ENCODE data around the gene EIF2AK3. TPM values are rescaled to one million over a fixed set of nuclear protein-coding genes. Genes with fewer than 3 reads are reported as not detected.
A peak's percentile ranks its signal among the peaks of the same experiment; 100 is the strongest.
"Not testable (repeated sequence)": the region's sequence is repeated elsewhere in the genome, so short reads cannot be mapped to it uniquely, and the experiment has no call there.

EIF2AK3 gene
- total RNA-seq, 1 donor from 2014 or later: 18.5 TPM

DNA sequence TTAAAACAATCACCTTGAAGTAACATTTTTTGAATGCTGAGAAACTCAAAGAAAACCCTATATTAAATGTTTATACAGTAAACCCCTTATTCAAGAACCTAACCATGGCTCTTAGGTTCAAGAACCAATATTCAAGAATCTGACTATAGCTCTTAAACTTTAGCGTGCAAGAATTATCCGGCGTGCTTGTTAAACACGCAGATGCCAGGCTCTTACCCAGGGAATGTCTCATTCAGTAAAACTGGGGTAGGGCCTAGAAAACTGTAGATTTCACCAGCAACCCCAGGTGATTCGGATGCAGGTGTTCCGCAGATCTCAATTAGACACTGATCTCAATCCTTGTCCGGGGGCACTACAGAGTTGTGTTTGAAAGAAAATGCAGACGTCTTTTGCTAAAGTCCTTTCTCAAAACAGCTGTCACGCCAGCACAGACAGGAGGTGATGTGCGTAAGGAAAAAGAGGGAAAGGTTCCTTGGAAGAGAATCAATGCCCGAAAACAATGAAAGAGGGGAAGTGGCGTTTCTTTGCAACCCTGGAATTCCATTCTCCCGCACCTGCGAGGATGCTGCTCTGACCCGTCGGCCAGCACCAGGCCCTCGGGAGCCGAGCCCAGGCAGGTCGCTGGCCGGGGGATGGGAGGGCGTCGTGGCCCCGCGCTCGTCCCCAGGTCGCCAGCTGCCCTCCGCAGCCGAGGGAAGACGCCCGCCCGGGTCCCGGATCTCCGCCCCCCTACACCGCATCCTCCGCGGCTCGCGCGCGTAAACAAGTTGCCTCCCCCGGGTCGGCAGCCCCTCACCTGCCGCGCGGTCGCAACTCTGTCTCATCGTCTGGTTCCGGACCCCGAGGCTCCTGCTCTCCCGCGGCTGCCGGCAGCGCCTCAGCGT is 851 bp downstream of the EIF2AK3 start:
- Mint-ChIP-seq H3K4me3 (ENCODE audit: unreplicated experiment) (peak overlapping the region; percentile 86), H3K27ac (ENCODE audit: unreplicated experiment) (peak overlapping the region; percentile 87), H3K4me1 (ENCODE audit: low read depth) (peaks cover 17% of the 10 kb centered on the region), H3K36me3 (ENCODE audit: low read depth) (no peaks in the 10 kb centered on the region), H3K9me3 (ENCODE audit: low read depth) (no peaks in the 10 kb centered on the region), H3K27me3 (ENCODE audit: low read depth) (no peaks in the 10 kb centered on the region)
- TF ChIP-seq, protein P1, sequence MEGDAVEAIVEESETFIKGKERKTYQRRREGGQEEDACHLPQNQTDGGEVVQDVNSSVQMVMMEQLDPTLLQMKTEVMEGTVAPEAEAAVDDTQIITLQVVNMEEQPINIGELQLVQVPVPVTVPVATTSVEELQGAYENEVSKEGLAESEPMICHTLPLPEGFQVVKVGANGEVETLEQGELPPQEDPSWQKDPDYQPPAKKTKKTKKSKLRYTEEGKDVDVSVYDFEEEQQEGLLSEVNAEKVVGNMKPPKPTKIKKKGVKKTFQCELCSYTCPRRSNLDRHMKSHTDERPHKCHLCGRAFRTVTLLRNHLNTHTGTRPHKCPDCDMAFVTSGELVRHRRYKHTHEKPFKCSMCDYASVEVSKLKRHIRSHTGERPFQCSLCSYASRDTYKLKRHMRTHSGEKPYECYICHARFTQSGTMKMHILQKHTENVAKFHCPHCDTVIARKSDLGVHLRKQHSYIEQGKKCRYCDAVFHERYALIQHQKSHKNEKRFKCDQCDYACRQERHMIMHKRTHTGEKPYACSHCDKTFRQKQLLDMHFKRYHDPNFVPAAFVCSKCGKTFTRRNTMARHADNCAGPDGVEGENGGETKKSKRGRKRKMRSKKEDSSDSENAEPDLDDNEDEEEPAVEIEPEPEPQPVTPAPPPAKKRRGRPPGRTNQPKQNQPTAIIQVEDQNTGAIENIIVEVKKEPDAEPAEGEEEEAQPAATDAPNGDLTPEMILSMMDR (IDR thresholded peaks at IDR 0.05): no peak
- DNase-seq (ENCODE audit: low spot score): no peak

DNA sequence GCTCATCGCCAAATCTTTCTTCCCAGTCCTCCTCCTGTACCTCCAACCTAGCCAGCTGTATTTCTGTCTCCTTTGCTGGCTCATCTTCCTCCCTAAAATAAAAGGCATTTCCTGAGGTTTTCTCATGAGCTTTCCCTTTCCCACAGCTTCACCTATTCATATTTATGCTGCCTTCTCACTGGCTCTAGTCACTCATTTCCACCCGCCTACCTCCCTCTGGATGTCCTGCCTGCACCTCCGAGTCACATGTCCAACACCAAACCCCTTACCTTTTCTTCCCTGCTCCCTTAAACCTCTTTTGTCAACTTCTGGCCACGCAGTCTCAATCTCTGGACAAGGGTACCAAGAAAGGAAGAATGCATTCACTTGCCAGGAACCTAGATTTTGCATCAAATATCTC is 2.8 kb downstream of the EIF2AK3 start:
- H3K36me3 Mint-ChIP-seq (ENCODE audit: low read depth): no peaks in the 10 kb centered on the region
- no peak for DNase-seq (ENCODE audit: low spot score)
- no peak overlapping the region for H3K27ac Mint-ChIP-seq (ENCODE audit: unreplicated experiment)
- H3K9me3 Mint-ChIP-seq (ENCODE audit: low read depth): no peaks in the 10 kb centered on the region
- H3K4me1 Mint-ChIP-seq (ENCODE audit: low read depth): peaks cover 27% of the 10 kb centered on the region
- TF ChIP-seq, protein P1 (IDR thresholded peaks at IDR 0.05): no peak
- H3K27me3 Mint-ChIP-seq (ENCODE audit: low read depth): no peaks in the 10 kb centered on the region
- no peak overlapping the region for H3K4me3 Mint-ChIP-seq (ENCODE audit: unreplicated experiment)

DNA sequence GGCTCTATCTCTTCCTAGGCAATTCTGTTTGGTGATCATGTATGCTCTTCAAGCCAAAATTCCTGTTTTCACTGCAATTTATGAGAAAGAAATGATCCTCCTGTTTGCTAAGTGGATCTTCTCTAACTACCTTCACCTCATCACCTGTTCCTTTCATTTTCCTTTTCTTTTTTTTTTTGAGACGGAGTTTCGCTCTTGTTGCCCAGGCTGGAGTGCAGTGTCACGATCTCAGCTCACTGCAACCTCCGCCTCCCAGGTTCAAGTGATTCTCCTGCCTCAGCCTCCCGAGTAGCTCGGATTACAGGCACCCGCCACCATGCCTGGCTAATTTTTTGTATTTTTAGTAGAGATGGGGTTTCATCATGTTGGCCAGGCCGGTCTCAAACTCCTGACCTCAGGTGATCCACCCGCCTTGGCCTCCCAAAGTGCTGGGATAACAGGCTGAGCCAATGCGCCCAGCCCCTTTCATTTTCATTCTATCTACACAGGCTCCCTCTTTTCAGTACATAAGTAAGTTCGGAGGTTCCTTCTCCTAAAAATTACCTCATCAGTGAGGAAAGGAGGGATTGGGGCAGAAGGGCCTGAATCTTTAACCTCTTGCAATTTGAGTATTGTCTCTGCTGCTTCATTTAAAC is 3.3 kb downstream of the EIF2AK3 start:
- not testable (repeated sequence) for DNase-seq (ENCODE audit: low spot score); H3K27me3 Mint-ChIP-seq (ENCODE audit: low read depth); H3K27ac Mint-ChIP-seq (ENCODE audit: unreplicated experiment); H3K4me3 Mint-ChIP-seq (ENCODE audit: unreplicated experiment); H3K9me3 Mint-ChIP-seq (ENCODE audit: low read depth); H3K36me3 Mint-ChIP-seq (ENCODE audit: low read depth)
- H3K4me1 Mint-ChIP-seq (ENCODE audit: low read depth): peaks cover 26% of the 10 kb centered on the region

DNA sequence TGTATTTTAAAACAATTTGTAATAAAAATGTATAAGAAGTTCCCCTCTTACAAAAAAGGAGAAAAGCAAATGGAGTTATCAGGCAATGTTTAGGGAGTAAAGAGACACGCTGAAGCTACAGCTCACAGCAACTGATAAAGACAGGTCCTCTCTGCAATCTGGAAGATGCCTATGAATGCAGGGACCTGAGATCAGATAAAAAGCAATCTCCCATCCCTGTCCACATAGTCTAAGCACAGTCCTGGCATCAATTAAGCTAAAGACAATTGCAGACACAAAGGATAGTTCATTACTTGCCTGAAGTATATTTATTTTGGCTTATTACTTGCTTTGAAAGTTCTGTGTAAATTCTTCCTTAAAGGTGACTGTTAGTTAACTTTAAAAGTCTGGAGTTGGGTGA is 5.0 kb downstream of the EIF2AK3 start:
- Mint-ChIP-seq H3K9me3 (ENCODE audit: low read depth) (no peaks in the 10 kb centered on the region), H3K27ac (ENCODE audit: unreplicated experiment) (no peak overlapping the region), H3K4me3 (ENCODE audit: unreplicated experiment) (no peak overlapping the region), H3K27me3 (ENCODE audit: low read depth) (no peaks in the 10 kb centered on the region), H3K4me1 (ENCODE audit: low read depth) (peaks cover 22% of the 10 kb centered on the region), H3K36me3 (ENCODE audit: low read depth) (no peaks in the 10 kb centered on the region)
- DNase-seq (ENCODE audit: low spot score): no peak
- TF ChIP-seq, protein P1 (IDR thresholded peaks at IDR 0.05): no peak

DNA sequence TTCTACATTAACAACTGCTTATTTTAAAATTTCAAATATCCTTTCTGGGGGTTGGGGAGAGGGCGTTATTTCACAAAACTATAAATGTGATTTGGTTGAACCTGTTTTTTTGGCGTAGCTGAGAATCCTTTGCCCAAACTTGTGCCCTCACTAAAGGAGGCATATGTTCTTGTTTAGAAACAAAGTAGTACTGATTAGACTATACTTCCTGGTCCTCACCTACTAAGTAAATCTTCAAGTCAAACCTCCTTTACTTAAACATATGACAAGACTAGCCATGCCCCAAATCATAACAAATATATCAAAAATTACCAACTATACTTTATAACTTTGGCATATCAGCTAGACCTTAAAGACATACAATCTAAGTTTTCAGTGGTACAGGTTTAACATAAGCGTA is 5.8 kb downstream of the EIF2AK3 start:
- no peak overlapping the region for H3K27ac Mint-ChIP-seq (ENCODE audit: unreplicated experiment)
- no peak overlapping the region for H3K4me3 Mint-ChIP-seq (ENCODE audit: unreplicated experiment)
- H3K4me1 Mint-ChIP-seq (ENCODE audit: low read depth): peaks cover 22% of the 10 kb centered on the region
- TF ChIP-seq, protein P1 (IDR thresholded peaks at IDR 0.05): no peak
- no peak for DNase-seq (ENCODE audit: low spot score)
- no peaks in the 10 kb centered on the region for H3K27me3 Mint-ChIP-seq (ENCODE audit: low read depth)
- H3K36me3 Mint-ChIP-seq (ENCODE audit: low read depth): no peaks in the 10 kb centered on the region
- no peaks in the 10 kb centered on the region for H3K9me3 Mint-ChIP-seq (ENCODE audit: low read depth)
